Measurements from ENCODE around the gene RNF19B. TPM values are rescaled to one million over a fixed set of nuclear protein-coding genes. Genes with fewer than 3 reads are reported as not detected.
"Not testable (repeated sequence)": the region's sequence is repeated elsewhere in the genome, so short reads cannot be mapped to it uniquely, and the experiment has no call there.

The RNF19B gene
- total RNA-seq, 8 experiments from 2014 or later = 6.4 to 26.1 (median 22.3) TPM

- H3K4me3 ChIP-seq = no peak overlapping the region
- 45 to 100% (median 100%) methylated on average over 1 to 2 of the region's 2 CpGs for WGBS, 10 experiments
- no peak overlapping the region for H3K27ac ChIP-seq
- H3K4me1 ChIP-seq (replicated peaks in 1 of 2) = peaks cover 0 to 8% of the 10 kb centered on the region in 2 donors
- ATAC-seq (replicated peaks in 6 of 8) = no peak
- in situ Hi-C loops (cut with MboI; ENCODE audit: low pct_unique_long_range_greater_than_20kb in 2 of 9, low sequenced_read_pairs in 9 of 9, unreplicated experiment in 9 of 9) = loop anchor here in 1 of 9 experiments (10.0 kb wide), 1 partner anchor 70 kb away; no protein-coding TSS in a partner anchor
Measured at GRCh38 chr1:33004613-33005012, 40.0 kb upstream of the RNF19B start.

GRCh38 chr1:33003657-33004056, 39.0 kb upstream of the RNF19B start:
- in situ Hi-C loops (cut with MboI; ENCODE audit: low pct_unique_long_range_greater_than_20kb in 2 of 9, low sequenced_read_pairs in 9 of 9, unreplicated experiment in 9 of 9) = loop anchor here in 1 of 9 experiments (10.0 kb wide), 1 partner anchor 69 kb away; no protein-coding TSS in a partner anchor
- Histone ChIP-seq H3K4me1 (replicated peaks in 1 of 2) (peaks cover 0 to 8% of the 10 kb centered on the region in 2 donors), H3K27ac (no peak overlapping the region), H3K4me3 (no peak overlapping the region)
- no peak for ATAC-seq (replicated peaks in 6 of 8)
- WGBS, 10 experiments = 20 to 100% (median 89%) methylated on average over 1 to 4 of the region's 4 CpGs; no CpG with 5 or more reads in 2 of the 10 experiments

- no peak for ATAC-seq (replicated peaks in 6 of 8)
- in situ Hi-C loops (cut with MboI; ENCODE audit: low pct_unique_long_range_greater_than_20kb in 2 of 9, low sequenced_read_pairs in 9 of 9, unreplicated experiment in 9 of 9) = loop anchor here in 1 of 9 experiments (10.0 kb wide), 1 partner anchor 67 kb away; no protein-coding TSS in a partner anchor
- WGBS, 10 experiments = 80 to 100% (median 94%) methylated on average over 1 to 4 of the region's 4 CpGs; no CpG with 5 or more reads in 4 of the 10 experiments
Measured at GRCh38 chr1:33002006-33002405, 37.4 kb upstream of the RNF19B start.

GRCh38 chr1:33001282-33001681, 36.7 kb upstream of the RNF19B start:
- ATAC-seq (replicated peaks in 6 of 8) = peak in 1 of 8 experiments; percentile 22
- 50 to 100% (median 86%) methylated on average over 1 to 2 of the region's 2 CpGs; no CpG with 5 or more reads in 1 of the 10 experiments for WGBS, 10 experiments
- H3K4me3 ChIP-seq = no peak overlapping the region
- H3K4me1 ChIP-seq (replicated peaks in 1 of 2) = peaks cover 0 to 8% of the 10 kb centered on the region in 2 donors
- in situ Hi-C loops (cut with MboI; ENCODE audit: low pct_unique_long_range_greater_than_20kb in 2 of 9, low sequenced_read_pairs in 9 of 9, unreplicated experiment in 9 of 9) = loop anchor here in 1 of 9 experiments (10.0 kb wide), 1 partner anchor 66 kb away; no protein-coding TSS in a partner anchor
- H3K27ac ChIP-seq = no peak overlapping the region

More at GRCh38 chr1:33002006-33002405, 37.4 kb upstream of the RNF19B start:
- no peak overlapping the region for H3K4me3 ChIP-seq
- no peak overlapping the region for H3K27ac ChIP-seq
- peaks cover 0 to 8% of the 10 kb centered on the region in 2 donors for H3K4me1 ChIP-seq (replicated peaks in 1 of 2)

- H3K4me1 ChIP-seq (replicated peaks in 1 of 2) = peaks cover 0 to 2% of the 10 kb centered on the region in 2 donors
- no peak overlapping the region for H3K27ac ChIP-seq
- in situ Hi-C loops (cut with MboI; ENCODE audit: low pct_unique_long_range_greater_than_20kb in 2 of 9, low sequenced_read_pairs in 9 of 9, unreplicated experiment in 9 of 9) = loop anchor here in 1 of 9 experiments (10.0 kb wide), 1 partner anchor 66 kb away; no protein-coding TSS in a partner anchor
- no peak overlapping the region for H3K4me3 ChIP-seq
- no peak for ATAC-seq (replicated peaks in 6 of 8)
- 31 to 73% (median 70%) methylated on average over 2 to 4 of the region's 4 CpGs; no CpG with 5 or more reads in 4 of the 10 experiments for WGBS, 10 experiments
Measured at GRCh38 chr1:33000427-33001026, 35.9 kb upstream of the RNF19B start.

GRCh38 chr1:32998997-32999396, 34.4 kb upstream of the RNF19B start:
- Histone ChIP-seq H3K4me1 (replicated peaks in 1 of 2) (no peaks in the 10 kb centered on the region), H3K27ac (no peak overlapping the region), H3K4me3 (no peak overlapping the region)
- WGBS, 10 experiments = 50 to 100% (median 89%) methylated on average over 1 to 4 of the region's 4 CpGs; no CpG with 5 or more reads in 3 of the 10 experiments
- in situ Hi-C loops (cut with MboI; ENCODE audit: low pct_unique_long_range_greater_than_20kb in 2 of 9, low sequenced_read_pairs in 9 of 9, unreplicated experiment in 9 of 9) = no loop called here
- no peak for ATAC-seq (replicated peaks in 6 of 8)

- Histone ChIP-seq H3K4me3 (no peak overlapping the region), H3K4me1 (replicated peaks in 1 of 2) (no peaks in the 10 kb centered on the region), H3K27ac (no peak overlapping the region)
- peak in 4 of 8 experiments; percentile 9 to 80 (median 42) for ATAC-seq (replicated peaks in 6 of 8)
- in situ Hi-C loops (cut with MboI; ENCODE audit: low pct_unique_long_range_greater_than_20kb in 2 of 9, low sequenced_read_pairs in 9 of 9, unreplicated experiment in 9 of 9) = no loop called here
- WGBS, 10 experiments = 60 to 95% (median 91%) methylated on average over 2 to 5 of the region's 5 CpGs; no CpG with 5 or more reads in 3 of the 10 experiments
Measured at GRCh38 chr1:32998064-32998463, 33.5 kb upstream of the RNF19B start.

GRCh38 chr1:32997381-32997891, 32.8 kb upstream of the RNF19B start:
- no peak overlapping the region for H3K4me3 ChIP-seq
- H3K27ac ChIP-seq = no peak overlapping the region
- ATAC-seq (replicated peaks in 6 of 8) = peak in 5 of 8 experiments; percentile 18 to 58 (median 41)
- WGBS, 10 experiments = 60 to 100% (median 92%) methylated on average over 1 to 2 of the region's 2 CpGs; no CpG with 5 or more reads in 6 of the 10 experiments
- peaks cover 3 to 4% of the 10 kb centered on the region in 2 donors for H3K4me1 ChIP-seq (replicated peaks in 1 of 2)
- in situ Hi-C loops (cut with MboI; ENCODE audit: low pct_unique_long_range_greater_than_20kb in 2 of 9, low sequenced_read_pairs in 9 of 9, unreplicated experiment in 9 of 9) = no loop called here

GRCh38 chr1:32993324-32993636, 28.7 kb upstream of the RNF19B start:
- WGBS, 10 experiments = 93 to 100% (median 96%) methylated on average over 2 to 8 of the region's 8 CpGs; no CpG with 5 or more reads in 4 of the 10 experiments
- peaks cover 11 to 12% of the 10 kb centered on the region in 2 donors for H3K4me1 ChIP-seq (replicated peaks in 1 of 2)
- H3K27ac ChIP-seq; ATAC-seq (replicated peaks in 6 of 8); H3K4me3 ChIP-seq; in situ Hi-C loops (cut with MboI; ENCODE audit: low pct_unique_long_range_greater_than_20kb in 2 of 9, low sequenced_read_pairs in 9 of 9, unreplicated experiment in 9 of 9): not testable (repeated sequence)

GRCh38 chr1:32992489-32993323, 28.1 kb upstream of the RNF19B start:
- Histone ChIP-seq H3K4me3 (no peak overlapping the region), H3K4me1 (replicated peaks in 1 of 2) (peaks cover 11 to 12% of the 10 kb centered on the region in 2 donors), H3K27ac (no peak overlapping the region)
- in situ Hi-C loops (cut with MboI; ENCODE audit: low pct_unique_long_range_greater_than_20kb in 2 of 9, low sequenced_read_pairs in 9 of 9, unreplicated experiment in 9 of 9) = no loop called here
- ATAC-seq (replicated peaks in 6 of 8) = peak; percentile 65 to 99 (median 94)
- 25 to 100% (median 71%) methylated on average over 1 to 6 of the region's 7 CpGs; no CpG with 5 or more reads in 3 of the 10 experiments for WGBS, 10 experiments

- peak in 1 of 8 experiments; percentile 2 for ATAC-seq (replicated peaks in 6 of 8)
- in situ Hi-C loops (cut with MboI; ENCODE audit: low pct_unique_long_range_greater_than_20kb in 2 of 9, low sequenced_read_pairs in 9 of 9, unreplicated experiment in 9 of 9) = no loop called here
- peaks cover 11 to 12% of the 10 kb centered on the region in 2 donors for H3K4me1 ChIP-seq (replicated peaks in 1 of 2)
- H3K27ac ChIP-seq = no peak overlapping the region
- 20 to 93% (median 76%) methylated on average over 1 to 8 of the region's 9 CpGs; no CpG with 5 or more reads in 4 of the 10 experiments for WGBS, 10 experiments
- no peak overlapping the region for H3K4me3 ChIP-seq
Measured at GRCh38 chr1:32991819-32992488, 27.3 kb upstream of the RNF19B start.

- in situ Hi-C loops (cut with MboI; ENCODE audit: low pct_unique_long_range_greater_than_20kb in 2 of 9, low sequenced_read_pairs in 9 of 9, unreplicated experiment in 9 of 9) = no loop called here
- ATAC-seq (replicated peaks in 6 of 8) = no peak
- peaks cover 11 to 12% of the 10 kb centered on the region in 2 donors for H3K4me1 ChIP-seq (replicated peaks in 1 of 2)
- no peak overlapping the region for H3K27ac ChIP-seq
- WGBS, 10 experiments = 10 to 95% (median 88%) methylated on average over 1 to 4 of the region's 5 CpGs; no CpG with 5 or more reads in 1 of the 10 experiments
- H3K4me3 ChIP-seq = no peak overlapping the region
Measured at GRCh38 chr1:32991386-32991785, 26.8 kb upstream of the RNF19B start.
